HG03175 (cell line): ENCODE measurements around the gene DMWD.
A peak's percentile ranks its signal among the peaks of the same experiment; 100 is the strongest.

ENCODE experiments used
- ATAC-seq: cut with Tn5 transposase; IDR thresholded peaks from one replicate; pipeline ENCODE4 v1.9.1; 2021; ENCODE audit warnings: mild to moderate bottlenecking, moderate library complexity; ENCODE audit not compliant: unreplicated experiment

Gene DMWD

GRCh38 chr19:45792470-45793177 is at the start of gene DMWD:
TSS of gene DMWD (minus strand) at chr19:45792845. CDS start at chr19:45792756, 89 bp downstream.
- peak; percentile 89 for ATAC-seq

GRCh38 chr19:45842198-45842597 is 49.6 kb upstream of the DMWD start:
- ATAC-seq, result no peak

- ATAC-seq, result no peak
Observed at GRCh38 chr19:45834970-45835369, 42.3 kb upstream of the DMWD start.

- ATAC-seq, result no peak
Observed at GRCh38 chr19:45828945-45829344, 36.3 kb upstream of the DMWD start.

GRCh38 chr19:45828523-45828922 is 35.9 kb upstream of the DMWD start:
- ATAC-seq, result no peak

- ATAC-seq, result no peak
Observed at GRCh38 chr19:45827459-45828093, 34.9 kb upstream of the DMWD start.

GRCh38 chr19:45826934-45827333 is 34.3 kb upstream of the DMWD start:
- no peak for ATAC-seq

- ATAC-seq, result no peak
Observed at GRCh38 chr19:45825917-45826893, 33.6 kb upstream of the DMWD start.

GRCh38 chr19:45825263-45825605 is 32.6 kb upstream of the DMWD start:
- no peak for ATAC-seq

- no peak for ATAC-seq
Observed at GRCh38 chr19:45824531-45825262, 32.1 kb upstream of the DMWD start.

GRCh38 chr19:45824041-45824471 is 31.4 kb upstream of the DMWD start:
- ATAC-seq, result no peak

GRCh38 chr19:45823182-45823581 is 30.5 kb upstream of the DMWD start:
- ATAC-seq, result no peak

GRCh38 chr19:45822716-45823115 is 30.1 kb upstream of the DMWD start:
- no peak for ATAC-seq

- no peak for ATAC-seq
Observed at GRCh38 chr19:45821570-45821969, 28.9 kb upstream of the DMWD start.

- no peak for ATAC-seq
Observed at GRCh38 chr19:45821103-45821521, 28.5 kb upstream of the DMWD start.

GRCh38 chr19:45820413-45821102 is 27.9 kb upstream of the DMWD start:
- ATAC-seq, result no peak

GRCh38 chr19:45819769-45820168 is 27.1 kb upstream of the DMWD start:
- no peak for ATAC-seq

- ATAC-seq, result no peak
Observed at GRCh38 chr19:45817725-45818301, 25.2 kb upstream of the DMWD start.

GRCh38 chr19:45817010-45817724 is 24.5 kb upstream of the DMWD start:
- ATAC-seq, result peak; percentile 82
